ENCODE results near the gene GPR84. TPM values are rescaled to one million over a fixed set of nuclear protein-coding genes. Genes with fewer than 3 reads are reported as not detected.

The GPR84 gene
- total and polyA plus RNA-seq, 2 experiments from 2014 or later: not detected

- no peaks in the 10 kb centered on the region; the same call in 2 of the 3 replicates for H3K9me3 Mint-ChIP-seq
- peaks cover 51% of the 10 kb centered on the region for H3K4me1 Mint-ChIP-seq
- H4K20me1 ChIP-seq (replicated peaks; ENCODE audit: insufficient read depth): peaks cover 4% of the 10 kb centered on the region
- H3K4me1 ChIP-seq (ENCODE audit: insufficient read depth): peaks cover 52% of the 10 kb centered on the region
- no peak overlapping the region for H3K4me3 ChIP-seq
- H3K4me2 ChIP-seq: 0 out of 2 replicates have a peak overlapping the region, but pooled peaks have one; percentile 64
- peaks cover 23% of the 10 kb centered on the region for H3K36me3 ChIP-seq (ENCODE audit: insufficient read depth)
- DNase-seq (ENCODE audit: low spot score): no peak
- H3K27me3 ChIP-seq (ENCODE audit: insufficient read depth): peaks cover 33% of the 10 kb centered on the region; the same call in 1 of the 2 replicates
- no peaks in the 10 kb centered on the region; the same call in 1 of the 2 replicates for H3K79me2 ChIP-seq (replicated peaks; ENCODE audit: insufficient read depth)
- peaks cover 40% of the 10 kb centered on the region for H3K27me3 Mint-ChIP-seq (ENCODE audit: insufficient read depth, low read depth, poor library complexity)
- H3K27ac Mint-ChIP-seq: no peak overlapping the region
- peaks cover 44% of the 10 kb centered on the region for H3K36me3 Mint-ChIP-seq (ENCODE audit: low read depth)
- H3K4me3 Mint-ChIP-seq: no peak overlapping the region; the same call in 2 of the 3 replicates
- no peaks in the 10 kb centered on the region for H3K9me2 ChIP-seq (ENCODE audit: insufficient read depth)
- ATAC-seq: no peak
- no peak for TF ChIP-seq EZH2phosphoT487 (IDR thresholded peaks at IDR 0.05; ENCODE audit: unreplicated experiment)
- no peak for TF ChIP-seq POLR2AphosphoS5 (IDR thresholded peaks at IDR 0.05; ENCODE audit: low read depth)
- TF ChIP-seq ZNF114 (CRISPR knock-in tag; IDR thresholded peaks at IDR 0.05): no peak
- no peak for TF ChIP-seq JUNB (IDR thresholded peaks at IDR 0.05; ENCODE audit: unreplicated experiment)
- no peak for TF ChIP-seq NANOG (IDR thresholded peaks at IDR 0.05; ENCODE audit: borderline replicate concordance)
- no peak for TF ChIP-seq CTCF (conservative IDR thresholded peaks at IDR 0.05; ENCODE audit: low read depth in 2 of 2)
- TF ChIP-seq REST (IDR thresholded peaks at IDR 0.05; ENCODE audit: unreplicated experiment): no peak
- no peak for TF ChIP-seq CREB1 (CRISPR knock-in tag; IDR thresholded peaks at IDR 0.05; ENCODE audit: low read depth)
- no peak for TF ChIP-seq STAT1 (IDR thresholded peaks at IDR 0.05; ENCODE audit: unreplicated experiment)
- no peak for TF ChIP-seq EZH2 (IDR thresholded peaks at IDR 0.05; ENCODE audit: low read depth, unreplicated experiment)
- TF ChIP-seq ZNF462 (CRISPR knock-in tag; IDR thresholded peaks at IDR 0.05): no peak
- no peak for TF ChIP-seq ETS1 (IDR thresholded peaks at IDR 0.05)
- no peak for TF ChIP-seq ZNF331 (CRISPR knock-in tag; IDR thresholded peaks at IDR 0.05; ENCODE audit: low read depth)
- no peak overlapping the region for H3K27ac ChIP-seq (ENCODE audit: low read depth)
- H3F3A ChIP-seq (replicated peaks; ENCODE audit: low read depth): peaks cover 30% of the 10 kb centered on the region
- H2AFZ ChIP-seq: no peak overlapping the region
These were observed 14.6 kb downstream of the GPR84 start for GRCh38 chr12:54349679-54350078.
